Ureter (tissue), 1 donor: ENCODE data around the gene HEXA. TPM values are rescaled to one million over a fixed set of nuclear protein-coding genes. Genes with fewer than 3 reads are reported as not detected.

ENCODE experiments used
- DNase-seq: peaks from one replicate; pipeline ENCODE4 v3.0.0-alpha.2; 2020; ENCODE audit warnings: low spot score
- total RNA-seq: library from RNA; stranded (reverse); gene quantifications from one replicate; pipeline ENCODE4 v1.2.4, GENCODE V29; 2023
- donor health status: DM: yes; HTN: yes; CAD: no.

Gene HEXA
- total RNA-seq, 1 donor from 2014 or later, result 107 TPM

DNA sequence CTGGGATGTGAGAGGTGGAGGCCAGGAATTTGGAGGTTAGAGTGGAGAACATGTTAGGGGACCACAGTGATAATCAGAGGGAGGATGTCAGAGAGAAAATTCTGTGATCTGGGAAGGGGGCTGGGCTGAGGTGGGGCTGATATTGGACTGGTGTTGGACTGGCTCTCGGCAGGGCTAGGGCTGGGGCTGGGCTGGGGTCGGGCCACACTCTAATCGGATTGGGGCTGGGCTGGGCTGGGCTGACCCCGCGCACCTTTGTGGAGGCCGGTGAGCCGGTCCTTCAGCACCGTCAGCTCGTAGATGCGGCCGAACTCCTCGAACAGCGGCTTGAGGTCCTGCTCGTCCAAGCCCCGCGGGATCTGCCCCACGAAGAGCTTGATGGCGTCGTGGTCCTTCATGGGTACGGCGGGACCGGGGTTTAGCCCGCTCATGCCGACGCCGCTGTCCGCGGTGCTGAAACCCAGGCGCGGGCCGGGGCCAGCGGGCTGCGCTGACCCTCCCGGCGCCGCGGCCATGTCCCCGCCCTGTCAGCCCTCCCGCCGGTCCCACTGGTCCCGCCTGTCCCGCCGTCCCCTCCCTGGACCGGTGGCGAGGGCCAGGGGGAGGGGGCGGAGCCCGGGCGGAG, 56.3 kb downstream of the HEXA start:
- DNase-seq, result peak; percentile 62

DNA sequence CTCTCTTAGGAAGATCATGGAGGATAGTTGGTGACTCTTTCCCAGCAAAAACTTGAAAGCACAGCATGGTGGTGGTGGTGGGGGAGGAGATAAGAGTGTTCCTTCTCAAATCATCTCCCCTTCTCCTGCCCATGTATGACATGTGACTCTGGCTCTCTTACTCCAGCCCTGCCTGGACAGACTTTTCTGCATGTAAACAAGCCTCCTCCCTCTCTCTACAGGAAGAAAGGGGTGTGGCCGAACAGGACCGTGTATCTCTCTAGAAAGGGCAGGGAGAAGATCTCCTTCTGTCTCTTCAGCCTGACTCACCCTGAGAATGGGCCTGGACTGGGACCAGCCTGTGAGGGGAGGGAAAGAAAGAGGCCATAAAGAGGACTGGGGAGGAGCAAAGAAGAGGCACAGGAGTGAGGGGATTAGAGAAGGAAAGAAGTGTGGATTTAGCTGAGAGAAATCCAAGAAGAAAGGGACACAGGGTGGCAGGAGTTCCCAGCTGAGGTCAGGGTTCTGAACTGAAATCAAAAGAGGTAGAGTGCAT, 57.3 kb downstream of the HEXA start:
- peak; percentile 34 for DNase-seq

DNA sequence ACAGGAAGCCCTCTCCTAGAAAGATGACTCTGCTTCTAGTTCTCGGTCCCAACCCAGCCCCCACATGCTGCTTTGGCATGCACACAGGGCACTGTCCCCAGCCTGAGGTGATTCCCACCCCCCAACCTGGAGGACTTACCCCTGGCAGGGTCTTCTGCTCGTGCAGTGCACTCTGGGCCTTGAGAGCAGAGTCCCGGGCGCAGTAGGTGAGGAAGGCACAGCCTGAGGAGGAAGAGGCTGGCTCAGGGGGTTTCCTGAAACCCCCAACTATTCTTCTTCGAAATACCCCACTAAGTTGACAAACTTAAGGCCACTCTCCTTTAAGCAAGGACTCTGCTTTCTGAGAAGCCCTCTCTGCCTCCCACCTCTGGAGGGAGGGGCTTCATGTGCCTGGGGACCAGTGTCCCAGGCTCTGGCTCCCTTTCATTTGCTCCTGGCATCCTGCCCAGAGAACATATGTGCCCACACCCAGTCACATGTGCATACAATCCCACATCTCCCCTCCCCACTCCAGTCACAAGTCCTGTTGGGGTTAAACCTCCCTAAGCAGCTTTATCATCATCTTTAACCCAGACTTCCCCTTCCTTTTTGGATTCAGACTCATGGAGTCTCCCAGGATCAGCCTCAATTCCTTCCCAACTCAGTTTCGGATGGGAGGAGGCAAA, 60.0 kb downstream of the HEXA start:
- DNase-seq, result peak; percentile 38

DNA sequence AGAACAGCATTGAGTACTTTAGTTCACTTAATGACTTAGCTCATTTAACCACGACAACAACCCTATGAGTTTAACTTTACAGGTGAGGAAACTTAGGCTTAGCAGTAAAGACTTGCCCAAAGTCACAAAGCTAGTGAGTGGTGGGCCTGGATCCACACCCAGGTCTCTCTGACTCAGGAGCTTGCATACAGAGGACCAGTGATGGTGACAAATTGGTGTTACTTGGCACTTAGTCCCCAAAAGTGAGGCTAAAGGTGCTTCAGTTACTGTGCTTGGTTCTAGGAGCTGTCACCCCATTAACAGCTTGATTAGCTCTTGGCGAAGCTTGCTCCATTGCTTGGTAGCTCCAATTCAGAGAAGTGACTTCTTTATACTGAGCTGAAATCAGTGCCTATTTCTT, 61.9 kb downstream of the HEXA start:
- DNase-seq, result peak; percentile 2

DNA sequence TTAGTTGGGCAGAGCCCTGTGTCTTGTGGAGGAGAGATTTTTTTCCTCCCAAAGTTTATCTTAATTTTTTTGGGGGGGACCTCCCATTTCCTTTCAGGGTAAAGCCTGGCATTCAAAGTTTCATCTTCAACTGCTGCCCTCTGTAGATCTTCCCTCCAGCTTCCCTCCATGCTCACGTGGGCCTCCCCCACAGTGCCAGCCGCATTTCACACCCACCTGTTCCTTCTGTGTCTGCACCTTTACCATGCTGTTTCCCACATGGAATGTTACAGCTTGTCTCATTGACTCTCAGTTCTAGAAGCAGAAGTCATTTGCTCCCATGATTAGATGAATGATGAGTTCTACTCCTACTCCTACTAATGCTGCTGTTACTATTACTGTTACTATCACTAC, 62.4 kb downstream of the HEXA start:
- DNase-seq, result peak; percentile 24

DNA sequence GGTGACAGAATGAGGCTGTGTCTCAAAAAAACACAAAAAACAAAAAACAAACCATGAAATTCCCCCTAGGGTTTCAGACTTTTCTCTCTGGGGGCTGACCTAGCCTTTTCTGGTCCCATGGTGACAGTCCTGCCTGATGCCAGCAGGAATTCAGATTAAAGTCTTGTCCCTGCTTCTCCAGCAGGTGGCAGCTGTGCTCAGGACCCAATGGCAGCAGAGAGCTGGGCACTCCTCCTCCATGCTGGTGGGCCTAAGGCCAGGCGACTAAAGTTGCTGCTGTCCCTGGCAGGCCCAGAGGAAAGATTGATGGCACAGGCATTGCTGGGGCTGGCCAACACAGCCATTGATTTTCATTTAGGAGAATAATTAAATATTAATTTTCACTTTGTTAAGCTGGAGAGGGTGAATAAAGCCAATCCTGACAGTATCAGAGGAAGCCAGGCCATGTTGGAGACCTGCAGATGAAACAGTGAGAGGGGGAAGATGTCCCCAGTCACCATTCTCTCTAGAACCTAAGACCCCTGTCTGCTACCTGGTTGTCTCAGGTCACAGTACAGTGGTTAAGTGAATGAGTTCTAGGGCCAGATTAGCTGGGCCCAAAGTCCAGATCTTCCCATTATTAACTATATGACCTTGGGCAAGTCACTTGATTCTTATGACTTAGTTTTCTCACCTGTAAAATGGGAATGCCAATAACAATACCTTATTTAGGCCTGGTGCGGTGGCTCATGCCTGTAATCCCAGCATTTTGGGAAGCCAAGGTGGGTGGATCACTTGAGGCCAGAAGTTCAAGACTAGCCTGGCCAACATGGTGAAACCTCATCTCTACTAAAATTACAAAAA, 63.0 kb downstream of the HEXA start:
- DNase-seq, result peak; percentile 53

DNA sequence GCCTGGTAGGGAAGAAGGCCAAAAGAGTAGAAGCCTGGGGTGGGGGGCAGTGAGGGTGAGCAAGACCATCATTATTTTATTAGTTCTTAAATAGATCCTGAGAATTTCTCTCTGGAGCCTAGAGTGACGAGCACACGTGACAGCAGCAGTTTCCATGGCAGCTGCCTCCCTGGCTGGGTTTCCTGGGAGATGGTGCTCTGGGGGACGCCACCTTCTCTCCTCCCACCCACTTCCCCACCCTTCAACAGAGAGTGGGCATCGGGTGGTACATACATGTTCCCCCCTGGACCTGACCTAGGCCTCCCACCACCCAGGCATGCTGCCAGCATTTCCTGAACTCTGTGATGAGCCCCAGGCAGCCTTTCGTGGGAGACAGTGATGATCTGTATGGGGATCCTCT, 68.8 kb downstream of the HEXA start:
- DNase-seq, result no peak

DNA sequence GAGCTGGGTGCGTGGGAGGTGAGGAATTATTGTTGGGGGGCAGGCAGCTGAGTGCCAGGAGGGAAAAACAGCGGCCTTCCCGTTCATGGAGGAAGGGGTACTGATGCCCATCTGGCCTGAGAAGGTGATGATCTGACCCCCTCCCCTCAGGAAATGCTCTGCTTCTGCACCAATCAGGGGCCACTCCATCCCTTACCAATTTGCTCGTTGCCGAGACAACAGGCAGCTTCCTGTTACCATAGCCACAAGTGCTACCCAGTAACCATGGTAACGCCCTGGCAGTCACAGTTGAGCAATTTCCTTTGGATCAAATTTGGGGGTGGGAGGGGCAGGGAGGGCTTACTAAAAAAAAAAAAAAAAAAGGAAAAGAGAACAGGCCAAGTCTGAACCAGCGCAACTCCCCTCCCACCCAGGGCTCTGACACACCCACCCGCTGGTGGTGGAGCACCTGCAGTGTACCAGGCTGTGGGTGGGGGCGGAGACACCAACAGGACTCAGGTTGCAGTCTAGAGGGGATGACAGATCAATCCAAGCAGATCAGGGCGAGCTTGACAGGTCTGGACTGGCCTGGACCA, 69.5 kb downstream of the HEXA start:
- DNase-seq, result no peak

DNA sequence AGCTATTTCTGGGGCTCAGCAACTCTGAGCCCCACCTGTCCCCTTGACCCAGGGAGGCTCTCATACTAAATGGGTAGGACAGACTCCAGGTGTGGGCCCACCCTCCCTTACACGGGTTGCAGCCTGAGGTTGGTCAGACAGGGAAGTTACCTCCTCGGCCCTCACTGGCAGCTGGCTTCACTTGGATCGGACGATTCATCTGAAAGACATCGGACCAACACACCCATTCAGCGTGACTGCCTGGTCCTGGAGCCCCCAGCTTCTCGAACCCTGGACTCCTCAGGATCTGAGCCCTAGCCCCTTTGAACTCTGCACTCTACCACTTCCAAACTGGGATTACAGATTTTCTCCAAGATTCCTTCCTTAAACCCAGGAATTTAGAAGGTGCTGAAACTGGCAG, 71.2 kb downstream of the HEXA start:
- DNase-seq, result no peak

DNA sequence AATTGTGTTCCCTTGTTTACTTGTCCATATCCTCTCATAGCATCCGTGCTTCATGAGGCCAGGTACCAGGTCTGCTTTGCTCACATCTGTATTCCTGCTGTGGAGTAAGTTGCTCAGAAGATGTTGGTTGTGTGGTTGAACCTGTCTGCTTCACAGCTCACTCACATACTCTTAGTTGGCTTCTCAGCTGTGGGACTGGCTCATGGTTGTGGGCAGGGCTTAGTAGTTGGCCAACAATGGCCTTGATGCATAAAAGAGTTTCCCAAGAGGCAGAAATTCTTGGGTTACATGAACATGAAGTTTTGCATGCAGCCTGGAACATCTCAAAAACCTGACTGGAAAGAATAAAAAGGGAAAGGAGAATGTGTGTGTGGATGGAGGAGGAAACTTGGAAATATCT, 72.9 kb downstream of the HEXA start:
- DNase-seq, result no peak

Other genes starting within 250 kb of the HEXA start
- 3.1 TPM for gene GRAMD2A, start 178.2 kb downstream of the HEXA start, total RNA-seq
- gene PKM, start 144.8 kb downstream of the HEXA start, total RNA-seq, result 1,020 TPM
- 103 TPM for gene PARP6, start 103.5 kb downstream of the HEXA start, total RNA-seq
- gene CELF6, start 55.9 kb downstream of the HEXA start, total RNA-seq, result 3.4 TPM
- gene TMEM202, start 22.3 kb upstream of the HEXA start, total RNA-seq, result not detected
- 163 TPM for gene ARIH1, start 98.3 kb upstream of the HEXA start, total RNA-seq